Measurements from ENCODE around the gene BCR. TPM values are rescaled to one million over a fixed set of nuclear protein-coding genes. Genes with fewer than 3 reads are reported as not detected.

Gene BCR
- total RNA-seq, 4 donors from 2014 or later, result 38.7 to 50.0 (median 47.5) TPM

DNA sequence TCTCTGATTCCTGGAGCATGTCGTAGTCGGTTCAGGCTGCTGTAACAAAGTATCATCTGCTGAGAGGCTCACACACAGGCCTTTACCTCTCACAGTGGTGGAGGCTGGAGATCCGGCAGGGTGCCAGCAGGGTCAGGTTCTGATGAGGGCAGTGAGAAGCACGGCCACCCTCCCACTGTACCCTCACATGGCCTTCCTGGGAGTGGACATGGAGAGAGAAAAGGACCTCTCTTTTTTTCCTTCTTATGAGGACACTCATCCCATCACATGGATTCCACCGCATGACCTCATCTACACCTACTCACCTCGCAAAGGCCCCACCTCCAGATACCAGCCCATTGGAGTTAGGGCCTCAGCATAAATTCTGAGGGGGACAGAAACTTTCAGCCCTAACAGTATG is 99.5 kb downstream of the BCR start:
- Histone ChIP-seq H3K9me3 (no peaks in the 10 kb centered on the region), H3K36me3 (peaks cover 5 to 77% (median 8%) of the 10 kb centered on the region in 3 donors), H3K4me1 (peaks cover 28 to 77% (median 49%) of the 10 kb centered on the region in 3 donors), H3K4me3 (no peak overlapping the region), H3K27ac (peak overlapping the region; percentile 84 to 90 (median 85)), H3K27me3 (no peaks in the 10 kb centered on the region)
- intact Hi-C loops (cut with DNase I), result no loop called here
- TF ChIP-seq POLR2A (IDR thresholded peaks at IDR 0.05), result no peak
- TF ChIP-seq, protein P1, sequence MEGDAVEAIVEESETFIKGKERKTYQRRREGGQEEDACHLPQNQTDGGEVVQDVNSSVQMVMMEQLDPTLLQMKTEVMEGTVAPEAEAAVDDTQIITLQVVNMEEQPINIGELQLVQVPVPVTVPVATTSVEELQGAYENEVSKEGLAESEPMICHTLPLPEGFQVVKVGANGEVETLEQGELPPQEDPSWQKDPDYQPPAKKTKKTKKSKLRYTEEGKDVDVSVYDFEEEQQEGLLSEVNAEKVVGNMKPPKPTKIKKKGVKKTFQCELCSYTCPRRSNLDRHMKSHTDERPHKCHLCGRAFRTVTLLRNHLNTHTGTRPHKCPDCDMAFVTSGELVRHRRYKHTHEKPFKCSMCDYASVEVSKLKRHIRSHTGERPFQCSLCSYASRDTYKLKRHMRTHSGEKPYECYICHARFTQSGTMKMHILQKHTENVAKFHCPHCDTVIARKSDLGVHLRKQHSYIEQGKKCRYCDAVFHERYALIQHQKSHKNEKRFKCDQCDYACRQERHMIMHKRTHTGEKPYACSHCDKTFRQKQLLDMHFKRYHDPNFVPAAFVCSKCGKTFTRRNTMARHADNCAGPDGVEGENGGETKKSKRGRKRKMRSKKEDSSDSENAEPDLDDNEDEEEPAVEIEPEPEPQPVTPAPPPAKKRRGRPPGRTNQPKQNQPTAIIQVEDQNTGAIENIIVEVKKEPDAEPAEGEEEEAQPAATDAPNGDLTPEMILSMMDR (IDR thresholded peaks at IDR 0.05), result no peak
- WGBS, 2 donors, result 34 to 67% methylated on average over 3 to 4 of the region's 6 CpGs
- no peak for DNase-seq

DNA sequence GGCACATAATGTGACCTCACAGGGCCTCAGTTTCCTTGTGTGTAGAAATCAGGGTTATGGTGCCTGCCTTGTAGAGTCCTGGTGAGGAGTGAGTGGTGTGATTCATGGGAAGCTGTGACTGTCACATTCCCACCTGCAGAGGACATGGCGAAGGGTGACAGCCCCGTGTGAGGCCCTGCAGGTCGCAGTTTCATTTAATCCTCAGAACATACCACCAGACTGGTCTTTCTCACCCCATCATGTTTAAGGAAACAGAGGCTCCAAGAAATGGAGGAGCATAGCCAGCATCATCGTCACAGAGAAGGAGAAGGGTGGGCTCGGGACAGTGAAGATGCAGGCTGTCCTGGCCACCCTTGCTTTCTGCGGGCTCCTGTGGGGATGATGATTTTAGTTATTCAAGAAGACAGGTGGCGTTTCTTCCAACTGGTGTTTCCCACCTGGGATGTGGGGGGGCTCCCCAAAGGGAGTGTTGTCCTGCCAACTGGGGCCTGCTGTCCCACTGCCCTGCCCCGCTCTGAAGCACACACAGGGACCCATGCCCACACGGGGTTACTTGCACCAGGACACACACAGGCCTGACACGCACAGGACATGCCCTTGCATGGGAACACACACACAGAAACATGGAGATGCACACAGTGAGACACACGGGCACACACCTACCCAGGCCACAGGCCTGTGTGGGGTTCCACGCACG is 100.2 kb downstream of the BCR start:
- DNase-seq, result no peak
- 87 to 94% methylated on average over 4 to 8 of the region's 13 CpGs for WGBS, 2 donors
- TF ChIP-seq, protein P1 (IDR thresholded peaks at IDR 0.05), result no peak
- no peak for TF ChIP-seq POLR2A (IDR thresholded peaks at IDR 0.05)
- H3K4me1 ChIP-seq, result peaks cover 28 to 80% (median 49%) of the 10 kb centered on the region in 3 donors
- no peaks in the 10 kb centered on the region for H3K27me3 ChIP-seq
- no peak overlapping the region for H3K4me3 ChIP-seq
- intact Hi-C loops (cut with DNase I), result no loop called here
- H3K27ac ChIP-seq, result peak overlapping the region; percentile 84 to 90 (median 85)
- no peaks in the 10 kb centered on the region for H3K9me3 ChIP-seq
- H3K36me3 ChIP-seq, result peaks cover 4 to 77% (median 9%) of the 10 kb centered on the region in 3 donors

DNA sequence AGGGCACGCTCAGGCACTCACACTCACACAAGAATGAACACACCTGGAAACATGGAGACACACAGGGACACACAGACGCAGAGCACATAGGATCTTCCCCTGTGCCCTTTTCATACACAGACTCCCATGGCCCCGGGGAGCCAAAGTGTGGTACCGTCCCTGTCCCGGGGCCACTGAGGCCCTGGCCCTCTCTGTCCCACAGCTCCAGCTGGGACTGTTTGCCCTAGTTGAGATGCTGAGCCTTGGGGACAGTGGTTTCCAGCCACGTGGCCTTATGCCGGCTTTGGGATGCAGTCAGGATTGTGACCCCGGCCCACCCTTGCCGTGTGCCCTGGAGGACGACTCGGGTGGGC is 100.7 kb downstream of the BCR start:
- Histone ChIP-seq H3K36me3 (peaks cover 0 to 77% (median 12%) of the 10 kb centered on the region in 3 donors), H3K4me1 (peaks cover 28 to 80% (median 49%) of the 10 kb centered on the region in 3 donors), H3K9me3 (no peaks in the 10 kb centered on the region), H3K27me3 (no peaks in the 10 kb centered on the region), H3K4me3 (no peak overlapping the region), H3K27ac (peak overlapping the region; percentile 77 to 90 (median 84))
- 100% methylated on average over 1 of the region's 11 CpGs for WGBS, 2 donors
- TF ChIP-seq, protein P1 (IDR thresholded peaks at IDR 0.05), result no peak
- no peak for TF ChIP-seq POLR2A (IDR thresholded peaks at IDR 0.05)
- DNase-seq, result no peak
- intact Hi-C loops (cut with DNase I), result no loop called here

DNA sequence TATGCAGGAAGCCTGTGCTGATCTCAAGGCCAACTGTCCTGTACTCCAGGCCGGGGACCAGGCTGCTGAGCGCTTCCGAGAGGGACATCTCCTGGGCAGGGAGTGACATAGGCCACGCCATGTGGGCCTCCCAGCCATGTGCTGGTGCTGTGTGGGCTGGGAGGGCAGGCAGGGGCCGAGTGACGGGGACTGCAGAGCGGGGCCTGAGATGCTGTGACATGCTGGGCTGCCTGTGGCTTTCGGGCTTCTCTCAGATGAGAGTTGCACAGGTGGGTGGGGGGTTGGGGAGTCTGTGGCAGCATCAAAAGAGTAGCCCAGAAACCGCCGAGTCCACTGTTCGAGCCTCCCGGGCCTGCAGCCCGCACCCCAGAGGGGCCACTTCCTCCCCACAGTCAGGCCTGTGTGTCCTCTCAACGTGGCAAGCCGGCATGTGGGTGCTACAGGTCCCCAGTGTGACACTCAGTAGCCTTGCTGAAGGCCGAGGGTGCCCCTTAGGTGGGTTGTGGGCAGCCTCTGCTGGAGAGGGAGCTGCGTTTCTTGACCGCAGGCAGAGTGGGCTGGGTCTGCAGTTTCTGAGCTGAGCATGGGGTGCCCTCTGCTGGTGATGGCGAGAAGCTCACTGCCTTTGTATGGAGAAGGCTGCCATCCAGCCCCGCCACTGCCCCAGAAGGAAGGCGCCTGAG is 101.2 kb downstream of the BCR start:
- peak overlapping the region in 2 of 4 donors; percentile 18 to 27 for H3K4me3 ChIP-seq
- no peaks in the 10 kb centered on the region for H3K9me3 ChIP-seq
- peak; percentile 27 for DNase-seq
- TF ChIP-seq, protein P1 (IDR thresholded peaks at IDR 0.05), result peak; percentile 77 to 97 (median 92)
- TF ChIP-seq POLR2A (IDR thresholded peaks at IDR 0.05), result no peak
- 10% methylated on average over 5 of the region's 21 CpGs; no CpG with 5 or more reads in 1 of the 2 donors for WGBS, 2 donors
- H3K4me1 ChIP-seq, result peaks cover 28 to 80% (median 49%) of the 10 kb centered on the region in 3 donors
- H3K27me3 ChIP-seq, result no peaks in the 10 kb centered on the region
- peaks cover 0 to 77% (median 12%) of the 10 kb centered on the region in 3 donors for H3K36me3 ChIP-seq
- intact Hi-C loops (cut with DNase I), result loop anchor here (2.0 kb wide), 1 partner anchor 103 kb away; no protein-coding TSS in a partner anchor
- H3K27ac ChIP-seq, result peak overlapping the region; percentile 77 to 90 (median 84)

DNA sequence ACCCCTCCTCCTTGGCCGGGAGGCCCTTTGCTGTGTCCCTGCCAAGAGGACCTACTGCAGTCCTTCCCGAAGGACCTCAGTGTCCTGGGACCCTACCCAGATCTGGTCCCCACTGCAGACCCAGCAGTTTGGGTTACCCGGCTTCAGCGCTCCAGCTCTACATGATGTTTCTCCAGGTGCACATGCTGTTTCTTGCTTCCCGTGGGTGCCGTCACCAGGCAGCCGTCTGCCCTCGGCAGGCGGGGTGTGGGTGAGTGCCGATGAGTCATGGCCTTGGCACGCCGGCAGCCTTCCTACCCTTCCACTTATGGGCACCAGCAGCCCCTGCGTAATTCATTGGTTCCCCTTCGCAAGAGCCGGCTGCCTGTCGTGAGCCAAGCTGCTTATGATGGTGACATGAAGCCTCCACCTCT is 101.8 kb downstream of the BCR start:
- Histone ChIP-seq H3K9me3 (no peaks in the 10 kb centered on the region), H3K27ac (peak overlapping the region; percentile 77 to 90 (median 84)), H3K4me3 (peak overlapping the region in 2 of 4 donors; percentile 18 to 27), H3K36me3 (peaks cover 0 to 77% (median 12%) of the 10 kb centered on the region in 3 donors), H3K4me1 (peaks cover 28 to 77% (median 49%) of the 10 kb centered on the region in 3 donors), H3K27me3 (no peaks in the 10 kb centered on the region)
- 0 to 39% methylated on average over 2 to 10 of the region's 16 CpGs for WGBS, 2 donors
- TF ChIP-seq, protein P1 (IDR thresholded peaks at IDR 0.05), result no peak
- TF ChIP-seq POLR2A (IDR thresholded peaks at IDR 0.05), result peak in 1 of 4 donors; percentile 34
- intact Hi-C loops (cut with DNase I), result loop anchor here (2.0 kb wide), 1 partner anchor 103 kb away; no protein-coding TSS in a partner anchor
- no peak for DNase-seq
